CD4-positive, CD25-positive, alpha-beta regulatory T cell (primary cell): Measurements from ENCODE around the gene CRIP2. TPM values are rescaled to one million over a fixed set of nuclear protein-coding genes. Genes with fewer than 3 reads are reported as not detected.

Source experiments
- ATAC-seq, 2 donors: fragments of 150-1000 bp; cut with Tn5 transposase; one replicate each; pipeline ENCODE4 v1.10.0; 2021; ENCODE audit warnings: low read depth in 2 of 2, moderate number of reproducible peaks in 2 of 2, moderate library complexity in 1 of 2
- DNase-seq, 3 donors: peaks; one replicate each; pipeline versions ENCODE4 v3.0.0 to v3.0.0-alpha.2; 2012 to 2022; ENCODE audit warnings: mixed read lengths in 1 of 3
- H3K27ac ChIP-seq: one replicate; pipeline ENCODE4 v1.7.0; 2013; ENCODE audit warnings: mild to moderate bottlenecking, low read length; ENCODE audit not compliant: insufficient read depth, poor library complexity, severe bottlenecking
- H3K27me3 ChIP-seq: one replicate; pipeline ENCODE4 v1.7.0; 2013; ENCODE audit warnings: low read length; ENCODE audit not compliant: control insufficient read depth, insufficient read depth
- H3K36me3 ChIP-seq: one replicate; pipeline ENCODE4 v1.7.0; 2013; ENCODE audit warnings: mild to moderate bottlenecking, low read length, moderate library complexity; ENCODE audit not compliant: control insufficient read depth, insufficient read depth
- H3K4me1 ChIP-seq: 2 replicates; pipeline ENCODE4 v1.7.0; 2013; ENCODE audit warnings: mild to moderate bottlenecking, low read length; ENCODE audit not compliant: insufficient read depth, control insufficient read depth, poor library complexity, severe bottlenecking
- H3K4me3 ChIP-seq: one replicate; pipeline ENCODE4 v1.7.0; 2013; ENCODE audit warnings: low read depth, mild to moderate bottlenecking, low read length, moderate library complexity
- H3K9me3 ChIP-seq, 2 experiments: 1 replicate in 1 of 2; 2 replicates in 1 of 2; pipeline ENCODE4 v1.7.0; 2013; ENCODE audit warnings: low read length in 2 of 2, mild to moderate bottlenecking in 1 of 2, moderate library complexity in 1 of 2; ENCODE audit not compliant: control insufficient read depth in 2 of 2
- H3K27ac Mint-ChIP-seq, 3 donors: one replicate each; pipeline ENCODE4 v1.8.0; 2020 to 2022; ENCODE audit warnings: mild to moderate bottlenecking in 3 of 3, mixed read lengths in 3 of 3, moderate library complexity in 2 of 3
- H3K27me3 Mint-ChIP-seq: one replicate; pipeline ENCODE4 v1.8.0; 2022; ENCODE audit warnings: mild to moderate bottlenecking, mixed read lengths
- H3K36me3 Mint-ChIP-seq: one replicate; pipeline ENCODE4 v1.8.0; 2020; ENCODE audit warnings: mixed read lengths
- H3K4me1 Mint-ChIP-seq, 4 donors: one replicate each; pipeline ENCODE4 v1.8.0; 2020 to 2022; ENCODE audit warnings: mixed read lengths in 4 of 4, mild to moderate bottlenecking in 1 of 4
- H3K4me3 Mint-ChIP-seq, 4 donors: one replicate each; pipeline ENCODE4 v1.8.0; 2020 to 2022; ENCODE audit warnings: mild to moderate bottlenecking in 4 of 4, mixed read lengths in 4 of 4, moderate library complexity in 3 of 4
- H3K9me3 Mint-ChIP-seq, 7 donors: one replicate each; pipeline ENCODE4 v1.8.0; 2020 to 2022; ENCODE audit warnings: mixed read lengths in 7 of 7, mild to moderate bottlenecking in 3 of 7, moderate library complexity in 2 of 7
- polyA plus RNA-seq, 4 donors: library from polyadenylated mRNA; unstranded; fragments of 300-500 nt; fragmentation: Illumina TruSeq; gene quantifications; one replicate each; pipeline ENCODE4 v1.2.3, GENCODE V29; 2021
- total RNA-seq: library from RNA; stranded (reverse); gene quantifications from one replicate; pipeline ENCODE4 v1.2.3, GENCODE V29; 2022

CRIP2 gene
- total RNA-seq: 37.1 TPM
- 100 to 1,000 TPM in 2 of 4 donors, 10 to 100 TPM in 2; 12.0 to 131 (median 72.9) TPM for polyA plus RNA-seq

- no peak within 1 kb of the TSS for H3K27ac Mint-ChIP-seq
- peaks cover 0 to 17% (median 3%) of the 10 kb centered on the region in 4 donors for H3K4me1 Mint-ChIP-seq
- Histone ChIP-seq H3K36me3 (no peaks in the 10 kb centered on the region), H3K27me3 (no peaks in the 10 kb centered on the region), H3K4me1 (peaks cover 56% of the 10 kb centered on the region), H3K9me3 (no peaks in the 10 kb centered on the region), H3K27ac (peak within 1 kb of the TSS; percentile 71), H3K4me3 (no peak within 1 kb of the TSS)
- H3K9me3 Mint-ChIP-seq: peaks cover 0 to 4% (median 0%) of the 10 kb centered on the region in 7 donors
- H3K36me3 Mint-ChIP-seq: no peaks in the 10 kb centered on the region
- H3K27me3 Mint-ChIP-seq: peaks cover 17% of the 10 kb centered on the region
- peak in 1 of 3 donors; percentile 67 for DNase-seq
- ATAC-seq: peak; percentile 37 to 40
- H3K4me3 Mint-ChIP-seq: peak within 1 kb of the TSS; percentile 78 to 91 (median 87)
Measured at GRCh38 chr14:105474483-105475268, at the start of gene CRIP2. Gene CRIP2, plus strand, starts transcription at chr14:105474821. Its CDS starts 42 bp downstream, at chr14:105474863.

- no peaks in the 10 kb centered on the region for H3K27me3 Mint-ChIP-seq
- peaks cover 0 to 3% (median 0%) of the 10 kb centered on the region in 7 donors for H3K9me3 Mint-ChIP-seq
- H3K27ac Mint-ChIP-seq: peak overlapping the region in 1 of 3 donors; percentile 60
- H3K4me3 Mint-ChIP-seq: no peak overlapping the region
- DNase-seq (no peak), ATAC-seq (no peak)
- no peaks in the 10 kb centered on the region for H3K36me3 ChIP-seq
- no peaks in the 10 kb centered on the region for H3K9me3 ChIP-seq
- peaks cover 25% of the 10 kb centered on the region for H3K4me1 ChIP-seq
- peaks cover 0 to 42% (median 11%) of the 10 kb centered on the region in 4 donors for H3K4me1 Mint-ChIP-seq
- H3K27me3 ChIP-seq: no peaks in the 10 kb centered on the region
- H3K27ac ChIP-seq: no peak overlapping the region
- H3K36me3 Mint-ChIP-seq: peaks cover 6% of the 10 kb centered on the region
- H3K4me3 ChIP-seq: no peak overlapping the region
Measured at GRCh38 chr14:105424861-105425260, 49.8 kb upstream of the CRIP2 start.

GRCh38 chr14:105425823-105426247 lies 48.8 kb upstream of the CRIP2 start:
- DNase-seq: no peak
- H3K4me1 ChIP-seq: peaks cover 19% of the 10 kb centered on the region
- H3K27me3 ChIP-seq: no peaks in the 10 kb centered on the region
- H3K4me3 ChIP-seq: no peak overlapping the region
- H3K27ac ChIP-seq: no peak overlapping the region
- no peak overlapping the region for H3K27ac Mint-ChIP-seq
- peaks cover 0 to 3% (median 0%) of the 10 kb centered on the region in 7 donors for H3K9me3 Mint-ChIP-seq
- no peaks in the 10 kb centered on the region for H3K27me3 Mint-ChIP-seq
- H3K4me3 Mint-ChIP-seq: no peak overlapping the region
- no peaks in the 10 kb centered on the region for H3K36me3 ChIP-seq
- no peaks in the 10 kb centered on the region for H3K9me3 ChIP-seq
- peaks cover 6% of the 10 kb centered on the region for H3K36me3 Mint-ChIP-seq
- peaks cover 0 to 41% (median 16%) of the 10 kb centered on the region in 4 donors for H3K4me1 Mint-ChIP-seq
- no peak for ATAC-seq

- Histone ChIP-seq H3K4me1 (peaks cover 12% of the 10 kb centered on the region), H3K27me3 (no peaks in the 10 kb centered on the region), H3K27ac (no peak overlapping the region), H3K36me3 (no peaks in the 10 kb centered on the region), H3K9me3 (no peaks in the 10 kb centered on the region), H3K4me3 (no peak overlapping the region)
- Mint-ChIP-seq H3K4me1 (peaks cover 0 to 33% (median 16%) of the 10 kb centered on the region in 4 donors), H3K9me3 (peaks cover 0 to 3% (median 0%) of the 10 kb centered on the region in 7 donors), H3K27me3 (no peaks in the 10 kb centered on the region), H3K36me3 (peaks cover 10% of the 10 kb centered on the region), H3K27ac (no peak overlapping the region), H3K4me3 (peak overlapping the region in 2 of 4 donors; percentile 7 to 53)
- no peak for ATAC-seq
- DNase-seq: no peak
Measured at GRCh38 chr14:105426416-105427130, 48.0 kb upstream of the CRIP2 start.

- H3K9me3 Mint-ChIP-seq: peaks cover 0 to 3% (median 0%) of the 10 kb centered on the region in 7 donors
- Histone ChIP-seq H3K4me1 (peaks cover 3% of the 10 kb centered on the region), H3K27ac (no peak overlapping the region), H3K9me3 (no peaks in the 10 kb centered on the region), H3K27me3 (no peaks in the 10 kb centered on the region), H3K4me3 (no peak overlapping the region), H3K36me3 (no peaks in the 10 kb centered on the region)
- DNase-seq: no peak
- no peaks in the 10 kb centered on the region for H3K27me3 Mint-ChIP-seq
- ATAC-seq: no peak
- H3K36me3 Mint-ChIP-seq: peaks cover 10% of the 10 kb centered on the region
- H3K27ac Mint-ChIP-seq: no peak overlapping the region
- peaks cover 0 to 25% (median 14%) of the 10 kb centered on the region in 4 donors for H3K4me1 Mint-ChIP-seq
- peak overlapping the region in 1 of 4 donors; percentile 53 for H3K4me3 Mint-ChIP-seq
Measured at GRCh38 chr14:105427412-105427811, 47.2 kb upstream of the CRIP2 start.

GRCh38 chr14:105427936-105428485 lies 46.6 kb upstream of the CRIP2 start:
- Mint-ChIP-seq H3K9me3 (peaks cover 0 to 3% (median 0%) of the 10 kb centered on the region in 7 donors), H3K36me3 (peaks cover 10% of the 10 kb centered on the region), H3K4me3 (peak overlapping the region in 1 of 4 donors; percentile 21), H3K4me1 (peaks cover 0 to 22% (median 13%) of the 10 kb centered on the region in 4 donors), H3K27ac (peak overlapping the region in 1 of 3 donors; percentile 69), H3K27me3 (no peaks in the 10 kb centered on the region)
- no peaks in the 10 kb centered on the region for H3K27me3 ChIP-seq
- DNase-seq: no peak
- no peak for ATAC-seq
- no peaks in the 10 kb centered on the region for H3K9me3 ChIP-seq
- no peaks in the 10 kb centered on the region for H3K36me3 ChIP-seq
- no peaks in the 10 kb centered on the region for H3K4me1 ChIP-seq
- H3K4me3 ChIP-seq: no peak overlapping the region
- H3K27ac ChIP-seq: no peak overlapping the region

GRCh38 chr14:105430042-105430441 lies 44.6 kb upstream of the CRIP2 start:
- no peak for ATAC-seq
- H3K27ac ChIP-seq: no peak overlapping the region
- Mint-ChIP-seq H3K27ac (no peak overlapping the region), H3K36me3 (peaks cover 7% of the 10 kb centered on the region), H3K4me3 (no peak overlapping the region), H3K27me3 (no peaks in the 10 kb centered on the region), H3K4me1 (peaks cover 0 to 26% (median 18%) of the 10 kb centered on the region in 4 donors), H3K9me3 (peaks cover 0 to 3% (median 0%) of the 10 kb centered on the region in 7 donors)
- H3K9me3 ChIP-seq: no peaks in the 10 kb centered on the region
- no peak for DNase-seq
- H3K36me3 ChIP-seq: no peaks in the 10 kb centered on the region
- no peaks in the 10 kb centered on the region for H3K4me1 ChIP-seq
- H3K4me3 ChIP-seq: no peak overlapping the region
- no peaks in the 10 kb centered on the region for H3K27me3 ChIP-seq
